Fibroblast of skin of right quadriceps (primary cell): ENCODE data around the gene PLK5.
"Not testable (repeated sequence)": the region's sequence is repeated elsewhere in the genome, so short reads cannot be mapped to it uniquely, and the experiment has no call there.

Source experiments
- DNase-seq: peaks from one replicate; pipeline ENCODE4 v3.0.0-alpha.2; 2013

PLK5 gene

DNA sequence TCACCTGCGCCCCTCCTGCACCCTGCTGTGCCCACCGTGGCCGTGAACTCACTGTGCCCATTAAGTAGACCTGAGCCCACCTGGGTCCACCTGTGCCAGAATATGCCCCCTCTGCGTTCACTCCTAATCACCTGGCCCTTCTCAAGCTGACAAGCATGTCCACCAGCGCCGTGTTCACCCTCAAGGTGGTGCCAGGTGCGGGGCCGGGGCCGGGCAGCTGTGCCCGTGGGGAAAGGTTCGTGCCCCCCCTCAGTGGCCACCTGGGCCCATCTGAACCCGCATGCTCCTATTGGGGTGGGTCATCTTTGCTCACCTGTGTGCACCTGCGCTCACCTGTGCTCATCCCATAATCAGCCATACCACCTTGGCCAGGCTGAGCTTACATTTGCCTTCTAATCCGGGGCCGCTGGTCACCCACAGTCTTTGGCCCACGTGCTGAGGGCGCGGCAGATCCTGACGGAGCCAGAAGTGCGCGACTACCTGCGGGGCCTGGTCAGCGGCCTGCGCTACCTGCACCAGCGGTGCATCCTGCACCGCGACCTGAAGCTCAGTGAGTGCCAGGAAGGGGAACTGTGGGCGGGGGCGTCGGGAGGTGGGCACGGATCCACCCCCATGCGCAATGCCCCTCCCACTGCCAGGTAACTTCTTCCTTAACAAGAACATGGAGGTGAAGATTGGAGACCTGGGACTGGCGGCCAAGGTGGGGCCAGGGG is 2.3 kb downstream of the PLK5 start:
- DNase-seq = no peak

DNA sequence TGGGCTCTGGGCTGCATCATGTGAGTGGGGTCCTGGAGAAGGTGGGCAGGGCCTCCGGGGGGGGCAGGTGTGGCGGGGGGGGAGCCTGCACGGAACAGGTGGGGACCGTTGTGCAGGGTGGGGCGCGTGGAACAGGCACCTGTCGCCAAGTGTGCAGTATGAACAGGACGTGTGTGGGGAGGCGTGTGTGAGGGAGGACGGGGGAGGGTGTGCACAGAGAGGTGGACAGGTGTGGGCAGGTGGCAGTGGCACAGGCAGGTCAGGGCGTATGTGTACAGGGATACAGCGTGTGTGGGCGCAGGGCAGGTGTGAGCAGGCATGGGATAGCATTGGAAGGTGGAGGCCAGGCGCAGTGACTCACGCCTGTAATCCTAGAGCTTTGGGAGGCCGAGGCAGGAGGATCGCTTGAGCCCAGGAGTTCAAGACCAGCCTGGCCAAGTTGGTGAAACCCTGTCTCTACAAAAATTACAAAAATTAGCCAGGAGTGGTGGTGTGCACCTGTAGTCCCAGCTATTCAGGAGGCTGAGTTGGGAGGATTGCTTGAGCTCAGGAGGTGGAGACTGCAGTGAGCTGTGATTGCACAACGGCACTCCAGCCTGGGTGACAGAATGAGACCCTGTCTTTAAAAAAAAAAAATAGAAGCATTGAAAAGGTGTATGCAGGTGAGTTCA is 3.2 kb downstream of the PLK5 start:
- DNase-seq = no peak

- no peak for DNase-seq
These were observed 3.9 kb downstream of the PLK5 start for GRCh38 chr19:1527650-1528309.

DNA sequence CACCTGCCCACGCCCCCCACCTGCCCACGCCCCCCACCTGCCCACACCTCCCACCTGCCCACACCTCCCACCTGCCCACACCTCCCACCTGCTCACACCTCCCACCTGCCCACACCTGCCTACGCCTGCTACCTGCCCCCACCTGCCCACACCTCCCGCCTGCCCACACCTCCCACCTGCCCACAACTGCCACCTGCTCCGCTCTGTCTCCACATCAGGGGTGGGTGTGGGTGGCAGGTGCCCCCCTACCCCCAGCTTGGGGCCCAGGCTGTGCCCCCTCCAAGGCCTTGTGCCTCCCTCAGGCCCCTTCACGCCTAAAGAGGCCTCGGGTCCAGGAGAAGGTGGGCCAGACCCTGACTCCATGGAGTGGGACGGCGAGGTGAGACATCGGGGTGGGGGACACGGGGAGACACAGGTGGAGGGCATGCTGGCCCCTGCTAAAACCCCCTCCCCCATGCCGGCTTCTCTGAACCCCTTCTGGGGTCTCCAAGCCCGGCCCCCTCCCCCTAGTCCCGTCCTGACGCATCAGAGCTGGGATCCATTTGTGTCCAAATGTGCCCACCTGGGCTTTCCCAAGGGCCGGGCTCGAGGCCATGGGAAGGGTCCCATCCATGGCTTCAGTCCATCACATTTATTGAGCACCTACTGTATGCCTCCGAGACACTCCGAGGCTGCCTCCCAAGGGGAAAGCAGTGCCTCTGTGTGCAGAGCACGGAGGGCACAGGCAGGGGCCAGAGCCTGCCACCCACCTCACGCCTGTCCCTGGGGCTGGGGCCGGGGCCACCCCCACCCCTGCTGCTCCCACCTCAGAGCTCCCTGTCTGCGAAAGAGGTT is 4.9 kb downstream of the PLK5 start:
- DNase-seq = no peak

- no peak for DNase-seq
These were observed 5.5 kb downstream of the PLK5 start for GRCh38 chr19:1529430-1529816.

DNA sequence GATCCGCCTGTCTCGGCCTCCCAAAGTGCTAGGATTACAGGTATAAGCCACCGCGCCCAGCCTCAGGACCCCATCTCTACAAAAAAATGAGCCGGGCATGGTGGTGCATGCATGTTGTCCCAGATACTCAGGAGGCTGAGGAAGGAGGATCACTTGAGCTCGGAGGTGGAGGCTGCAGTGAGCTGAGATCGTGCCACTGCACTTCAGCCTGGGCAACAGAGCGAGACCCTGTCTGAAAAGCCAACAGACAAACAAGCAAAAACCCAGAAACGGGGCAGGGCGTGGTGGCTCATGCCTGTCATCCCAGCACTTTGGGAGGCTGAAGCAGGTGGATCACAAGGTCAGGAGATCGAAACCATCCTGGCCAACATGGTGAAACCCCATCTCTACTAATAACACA is 7.0 kb downstream of the PLK5 start:
- DNase-seq = not testable (repeated sequence)

DNA sequence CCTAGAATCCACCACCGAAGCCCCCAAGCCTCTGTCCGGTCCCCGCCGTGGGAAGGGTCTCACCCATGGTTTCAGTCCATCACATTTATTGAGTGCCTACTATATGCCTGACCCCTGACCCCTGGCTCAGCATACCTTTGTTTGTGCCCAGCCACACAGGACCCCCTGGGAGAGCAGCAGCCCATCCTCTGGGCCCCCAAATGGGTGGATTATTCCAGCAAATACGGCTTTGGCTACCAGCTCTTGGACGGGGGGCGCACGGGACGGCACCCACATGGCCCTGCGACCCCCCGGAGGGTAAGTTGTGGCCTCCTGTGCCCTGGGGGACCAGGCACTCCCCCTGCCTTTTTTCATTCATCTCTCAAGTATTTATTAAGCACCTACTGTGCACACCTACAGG is 7.7 kb downstream of the PLK5 start:
- DNase-seq = no peak

- DNase-seq = no peak
These were observed 8.1 kb downstream of the PLK5 start for GRCh38 chr19:1532003-1532402.

DNA sequence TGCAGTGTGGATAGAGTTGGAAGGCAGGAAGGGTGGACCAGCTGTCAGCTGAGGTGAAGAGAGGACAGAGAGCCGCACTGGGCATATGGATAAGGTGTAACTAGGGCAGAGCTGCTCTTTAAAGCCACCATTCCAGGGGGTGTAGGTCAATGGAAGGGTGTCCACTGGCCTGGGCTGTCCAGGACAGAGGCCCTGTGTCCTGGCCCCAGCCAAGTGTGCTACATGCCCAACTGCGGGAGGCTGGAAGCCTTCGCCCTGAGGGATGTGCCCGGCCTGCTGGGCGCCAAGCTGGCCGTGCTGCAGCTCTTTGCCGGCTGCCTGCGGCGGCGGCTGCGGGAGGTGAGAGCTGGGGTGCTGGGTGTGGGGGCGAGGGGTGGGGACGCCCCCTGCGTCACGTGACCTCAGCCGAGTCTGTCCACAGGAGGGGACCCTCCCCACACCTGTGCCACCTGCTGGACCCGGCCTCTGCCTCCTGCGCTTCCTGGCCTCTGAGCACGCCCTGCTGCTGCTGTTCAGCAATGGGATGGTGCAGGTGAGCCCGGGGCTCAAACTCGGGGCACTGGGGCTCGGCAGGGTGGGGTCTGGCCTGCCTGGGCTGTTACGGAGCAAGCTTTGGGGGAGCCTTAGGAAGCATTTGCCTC is 9.8 kb downstream of the PLK5 start:
- DNase-seq = no peak

- DNase-seq = no peak
These were observed 11.1 kb downstream of the PLK5 start for GRCh38 chr19:1534972-1535371.

- DNase-seq = not testable (repeated sequence)
These were observed 11.8 kb downstream of the PLK5 start for GRCh38 chr19:1535699-1536098.

GRCh38 chr19:1538978-1539377 is 15.1 kb downstream of the PLK5 start:
- DNase-seq = no peak

- not testable (repeated sequence) for DNase-seq
These were observed 15.9 kb downstream of the PLK5 start for GRCh38 chr19:1539749-1540148.

DNA sequence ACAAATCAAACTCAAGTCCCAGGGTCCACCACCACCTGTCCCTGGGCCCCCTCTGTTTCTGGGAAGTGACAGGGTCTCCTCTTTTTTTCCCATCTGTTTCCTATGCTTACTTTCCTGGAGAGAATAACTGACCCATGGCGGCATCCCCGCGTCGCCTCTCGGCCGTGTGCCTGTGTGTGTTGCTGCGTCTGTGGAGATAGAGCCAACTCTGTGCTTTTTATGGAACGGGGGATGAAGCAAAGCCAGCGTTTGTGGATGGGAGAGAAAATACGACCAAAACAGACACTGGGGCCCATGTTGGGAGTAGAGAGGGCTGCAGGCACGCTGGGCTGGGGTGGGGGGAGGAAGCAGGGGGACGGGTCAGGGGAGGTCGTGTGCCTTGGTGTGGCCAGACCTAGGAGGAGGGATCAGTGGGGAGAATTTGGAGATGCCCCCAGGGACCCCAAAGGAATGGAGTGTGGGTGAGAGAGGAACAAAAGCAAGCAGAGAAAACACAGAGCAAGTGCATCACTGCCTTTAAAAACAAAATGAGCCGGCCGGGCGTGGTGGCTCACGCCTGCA is 16.6 kb downstream of the PLK5 start:
- no peak for DNase-seq

DNA sequence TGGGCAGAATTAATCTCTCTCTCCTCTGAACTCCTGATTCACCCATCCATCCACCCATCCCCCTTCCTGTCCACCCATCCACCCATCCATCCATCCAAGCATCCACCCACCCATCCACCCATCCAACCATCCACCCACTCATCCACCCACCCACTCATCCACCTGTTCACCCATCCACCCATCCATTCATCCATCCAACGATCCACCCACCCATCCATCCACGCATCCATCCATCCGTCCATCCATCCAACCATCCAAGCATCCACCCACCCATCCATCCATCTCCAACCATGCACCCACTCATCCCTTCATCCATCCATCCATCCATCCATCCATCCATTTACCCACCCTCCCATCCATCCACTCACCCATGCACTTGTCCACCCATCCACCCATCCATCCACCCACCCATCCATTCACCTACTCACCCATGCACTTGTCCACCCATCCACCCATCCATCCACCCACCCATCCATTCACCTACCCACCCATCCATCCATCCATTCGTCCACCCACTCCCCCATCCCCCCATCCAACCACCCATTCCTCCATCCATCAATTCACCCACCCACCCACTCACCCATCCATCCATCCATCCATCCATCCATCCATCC is 25.6 kb downstream of the PLK5 start:
- DNase-seq = no peak

- DNase-seq = no peak
These were observed 27.5 kb downstream of the PLK5 start for GRCh38 chr19:1551068-1552040.

DNA sequence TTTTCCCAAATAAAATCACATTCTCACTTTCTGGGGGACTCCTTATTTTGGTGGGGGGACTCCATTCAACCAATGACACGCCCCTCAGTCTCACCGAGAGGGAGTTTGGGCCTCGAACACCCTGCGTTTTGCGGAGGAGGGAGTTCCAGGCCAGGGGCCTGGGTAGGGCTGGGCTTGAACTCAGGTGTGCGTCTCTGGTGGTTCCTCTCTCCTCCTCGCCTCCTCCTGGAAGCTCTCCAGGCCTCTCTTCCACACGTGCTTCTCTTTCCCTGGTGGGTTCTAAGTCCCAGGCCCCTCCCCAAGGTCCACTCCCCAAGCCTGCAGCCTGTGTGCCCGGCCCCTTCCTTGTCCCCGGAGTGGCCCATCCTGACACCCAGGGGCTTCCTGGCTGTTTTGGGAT is 29.5 kb downstream of the PLK5 start:
- no peak for DNase-seq

GRCh38 chr19:1554968-1555367 is 31.1 kb downstream of the PLK5 start:
- DNase-seq = no peak

DNA sequence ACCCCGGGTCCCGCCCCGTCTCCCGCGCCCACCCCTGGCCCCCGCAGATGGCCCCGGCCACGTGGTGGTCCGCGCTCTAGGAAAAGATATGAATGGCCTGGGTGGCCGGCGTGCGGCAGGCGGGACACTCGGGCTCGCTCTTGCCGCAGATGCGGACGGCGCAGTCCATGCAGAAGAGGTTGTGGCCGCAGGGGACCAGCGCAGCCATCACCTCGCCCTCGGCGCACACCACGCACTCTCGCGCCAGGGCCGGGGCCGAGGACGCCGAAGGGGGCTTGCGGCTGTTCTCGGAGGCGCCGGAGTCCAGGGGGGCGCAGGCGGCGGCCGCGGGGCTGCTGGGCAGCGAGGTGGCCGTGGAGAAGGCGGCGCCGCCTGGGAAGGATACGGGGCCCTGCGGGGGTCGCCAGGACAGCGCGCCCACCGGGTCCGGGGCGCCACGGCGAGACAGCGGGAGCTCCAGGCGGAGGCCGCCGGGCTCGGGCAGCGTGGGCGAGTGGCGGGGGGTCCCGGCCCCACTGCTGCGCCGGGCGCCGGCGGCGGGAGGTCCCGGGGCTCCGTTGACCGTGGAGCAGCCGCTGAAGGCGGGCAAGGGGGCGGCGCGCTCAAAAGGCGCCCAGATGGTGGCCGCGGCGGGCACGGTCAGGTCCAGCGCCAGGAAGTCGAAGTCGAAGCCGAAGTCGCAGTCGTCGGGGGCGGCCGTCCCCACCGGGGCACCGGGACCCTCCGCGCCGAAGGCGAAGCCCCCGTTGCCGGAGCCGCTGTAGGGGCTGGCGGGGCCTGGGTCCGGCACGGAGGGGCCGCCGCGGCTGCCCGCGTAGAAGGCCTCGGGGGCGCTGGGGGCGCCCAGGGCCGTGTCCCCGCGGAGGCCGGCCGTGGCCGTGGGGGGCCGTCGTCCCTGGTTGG is 31.9 kb downstream of the PLK5 start:
- DNase-seq = no peak
